HL-60 (cell line): ENCODE measurements around the gene SORCS2.

Source experiments
- CTCF ChIP-seq: IDR thresholded peaks from one replicate; pipeline ENCODE4 v1.5.1; 2011; ENCODE audit warnings: low read length, control low read depth, inconsistent platforms; ENCODE audit not compliant: insufficient read depth
- POLR2AphosphoS5 ChIP-seq: IDR thresholded peaks from 2 replicates; pipeline ENCODE4 v1.6.1; 2012; ENCODE audit warnings: low read depth

- TF ChIP-seq CTCF (no peak), POLR2AphosphoS5 (no peak)
Measured at GRCh38 chr4:7656244-7656800, 464.0 kb downstream of the SORCS2 start.
